Measurements from ENCODE around the gene TP73.

Gene TP73

DNA sequence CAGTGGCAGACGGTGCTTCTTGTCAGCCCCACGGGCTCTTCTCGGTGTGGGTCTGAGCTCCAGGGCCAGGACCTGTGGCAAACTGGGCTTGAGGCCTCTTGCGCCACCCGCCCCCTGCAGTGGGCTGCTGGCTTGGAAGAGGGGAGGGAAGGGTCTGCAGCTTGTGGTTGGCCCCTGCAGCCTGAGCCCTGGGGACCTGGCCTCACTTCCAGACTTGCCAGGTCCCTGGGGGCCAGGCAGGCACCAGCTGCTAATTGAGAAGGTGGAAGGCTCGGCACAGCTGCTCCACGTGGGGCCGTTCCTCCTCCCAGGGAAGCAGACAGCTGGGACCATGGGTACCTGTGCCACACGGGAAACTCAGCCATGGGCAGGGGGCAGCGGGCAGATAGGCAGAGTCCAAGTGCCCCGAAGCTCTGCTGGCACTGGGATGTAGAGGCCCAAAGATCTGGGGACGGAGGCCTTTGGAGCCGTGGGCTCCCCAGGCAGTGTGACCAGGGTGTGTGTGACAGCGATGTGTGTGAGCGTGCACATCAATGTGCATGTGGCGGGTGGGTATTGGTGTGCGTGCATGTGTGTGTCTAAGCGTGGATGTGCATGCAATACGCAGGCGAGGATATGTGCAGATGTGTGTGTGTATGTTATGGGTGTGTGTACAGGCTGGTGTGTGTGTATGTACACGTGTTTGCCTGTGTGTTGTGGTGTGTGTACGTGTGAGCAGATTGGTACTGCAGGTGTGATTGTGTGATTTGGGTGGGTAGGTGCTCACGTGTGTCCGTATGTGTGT is 39.3 kb downstream of the TP73 start:
- DNase-seq, result no peak

DNA sequence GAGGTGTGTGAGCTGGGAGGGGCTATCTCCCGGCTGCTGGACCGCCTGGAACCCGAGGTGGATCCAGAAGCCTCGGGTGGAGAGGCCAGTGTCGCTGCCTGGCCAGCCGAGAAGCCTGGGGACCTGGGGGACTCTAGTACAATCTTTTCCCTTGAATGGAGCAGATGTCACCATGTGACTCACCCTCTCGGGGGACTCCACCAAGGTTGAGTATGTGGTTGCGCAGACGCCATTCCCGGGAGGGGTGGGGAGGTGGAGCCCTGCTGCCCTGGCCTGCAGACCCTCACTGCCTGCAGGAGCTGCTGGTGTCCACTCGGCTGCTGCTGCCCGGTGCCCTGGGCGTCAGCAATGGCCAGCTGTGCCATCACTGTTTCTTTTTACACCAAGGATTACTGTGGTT is 40.3 kb downstream of the TP73 start:
- no peak for DNase-seq

DNA sequence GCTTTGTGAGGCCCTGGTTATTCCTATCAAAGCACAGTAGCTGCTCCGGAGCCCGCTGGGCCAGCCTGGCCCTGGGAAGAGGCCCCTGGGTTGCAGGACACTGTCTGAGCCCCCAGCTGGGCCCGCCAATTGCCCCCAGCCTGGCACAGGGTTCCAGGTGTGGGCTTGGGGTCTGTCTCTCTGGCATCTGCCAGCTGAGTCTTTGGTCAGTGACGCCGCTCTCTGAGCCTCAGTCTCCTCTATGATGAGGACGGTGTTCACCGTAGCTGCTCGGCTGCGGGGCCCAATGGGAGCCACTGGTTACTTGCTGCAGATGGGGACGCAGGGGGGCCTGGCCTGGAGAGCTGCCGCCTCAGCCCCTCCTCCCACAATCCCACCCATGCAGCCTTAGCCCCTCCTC is 41.0 kb downstream of the TP73 start:
- no peak for DNase-seq

DNA sequence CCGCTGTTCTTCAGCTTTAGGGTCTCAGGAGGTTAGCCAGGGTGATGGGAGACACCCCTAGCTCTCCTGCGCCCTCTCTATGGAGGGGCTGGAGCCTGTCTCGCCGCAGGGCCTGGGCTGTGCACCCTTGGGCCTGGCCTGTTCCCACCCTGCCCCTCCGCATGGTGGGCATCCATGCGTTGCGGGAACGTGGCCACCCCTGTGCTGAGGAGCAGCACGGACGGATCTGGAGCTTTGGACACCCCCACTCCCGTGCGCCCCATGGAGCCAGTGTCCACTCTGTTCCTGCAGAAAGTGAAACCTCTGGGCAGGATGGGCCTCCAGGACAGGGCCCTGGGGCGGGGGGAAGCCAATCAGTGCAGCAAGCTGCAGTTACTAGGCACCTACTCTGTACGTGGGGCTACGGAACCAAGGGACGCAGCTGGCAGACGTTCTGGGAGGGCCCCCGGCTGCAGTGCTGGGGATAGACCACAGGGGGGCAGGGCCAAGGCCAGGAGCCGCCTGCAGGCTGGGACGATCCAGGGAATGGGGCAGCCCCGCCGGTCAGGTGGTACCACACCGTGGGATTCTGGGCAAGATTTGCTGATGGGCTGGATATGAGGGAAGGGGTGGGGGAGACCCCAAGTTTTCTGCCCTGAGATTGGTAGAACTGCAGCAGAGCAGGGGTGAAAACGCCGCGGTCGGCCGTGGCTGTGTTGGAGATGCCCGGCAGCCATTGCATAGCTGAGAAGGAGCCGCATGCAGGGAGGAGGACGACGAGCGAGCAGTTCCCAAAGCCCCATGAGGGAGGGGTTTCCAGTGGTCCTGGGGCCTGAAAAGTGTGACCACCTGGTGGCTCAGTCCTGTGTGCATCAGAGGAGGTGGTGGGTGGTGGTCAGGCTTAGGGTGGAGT is 43.3 kb downstream of the TP73 start:
- peak; percentile 10 for DNase-seq

DNA sequence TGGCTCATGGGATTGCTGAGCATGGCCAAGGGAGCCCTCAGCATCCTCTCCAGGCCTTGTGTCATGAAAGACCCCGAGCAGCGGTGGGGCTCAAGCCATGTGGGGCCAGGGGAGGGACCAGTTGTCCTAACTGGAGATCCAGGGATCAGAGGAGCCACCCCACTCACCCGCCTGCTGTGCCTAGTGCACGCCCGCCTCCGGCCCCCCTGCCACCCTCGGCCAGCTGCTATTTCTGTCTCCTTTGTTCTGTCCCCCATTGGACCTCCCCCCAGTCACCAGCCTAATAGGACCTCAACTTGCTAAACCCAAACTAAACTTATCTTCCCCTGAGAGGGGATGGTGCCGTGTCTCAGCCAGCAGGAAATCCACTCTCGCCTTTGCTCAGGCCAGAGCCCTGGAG is 44.4 kb downstream of the TP73 start:
- DNase-seq, result no peak

DNA sequence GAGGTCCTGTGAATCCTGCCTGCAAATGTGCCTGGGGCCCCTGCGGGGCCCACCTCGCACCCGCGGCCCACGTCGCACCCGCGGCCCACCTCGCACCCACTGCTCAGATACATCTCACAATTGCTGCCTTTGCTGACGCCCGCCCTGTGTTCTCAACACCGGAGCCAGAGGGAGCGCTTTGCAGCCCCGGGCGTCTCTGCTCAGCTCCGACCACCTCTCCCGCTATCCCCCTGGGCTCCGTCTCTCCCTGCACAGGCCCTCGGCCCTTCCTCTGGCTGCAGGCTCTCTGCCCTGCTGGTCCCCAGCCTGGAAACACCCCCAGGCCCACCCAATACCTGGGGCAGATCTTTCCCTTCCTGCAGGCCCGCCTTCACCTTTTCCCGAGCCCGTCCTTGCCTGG is 44.8 kb downstream of the TP73 start:
- DNase-seq, result no peak

DNA sequence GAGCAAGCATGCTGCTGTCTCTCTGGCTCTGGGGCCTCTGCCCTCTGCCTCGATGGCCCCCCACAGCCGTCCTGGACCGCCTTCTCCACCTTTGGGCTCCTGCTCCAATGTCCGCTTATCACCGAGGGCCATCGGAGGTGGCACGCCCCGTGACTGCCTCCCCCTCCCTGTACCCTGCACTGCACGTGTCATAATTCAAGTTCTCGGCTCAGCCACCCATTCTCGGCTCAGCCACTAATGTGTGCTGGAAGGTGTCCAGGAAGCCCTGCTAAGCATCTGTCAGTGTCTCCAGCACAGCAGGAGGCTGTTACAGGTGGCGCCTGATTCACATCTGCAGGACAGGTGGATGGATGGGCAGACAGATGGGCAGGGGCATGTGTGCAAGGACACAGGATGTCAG is 45.5 kb downstream of the TP73 start:
- DNase-seq, result no peak

DNA sequence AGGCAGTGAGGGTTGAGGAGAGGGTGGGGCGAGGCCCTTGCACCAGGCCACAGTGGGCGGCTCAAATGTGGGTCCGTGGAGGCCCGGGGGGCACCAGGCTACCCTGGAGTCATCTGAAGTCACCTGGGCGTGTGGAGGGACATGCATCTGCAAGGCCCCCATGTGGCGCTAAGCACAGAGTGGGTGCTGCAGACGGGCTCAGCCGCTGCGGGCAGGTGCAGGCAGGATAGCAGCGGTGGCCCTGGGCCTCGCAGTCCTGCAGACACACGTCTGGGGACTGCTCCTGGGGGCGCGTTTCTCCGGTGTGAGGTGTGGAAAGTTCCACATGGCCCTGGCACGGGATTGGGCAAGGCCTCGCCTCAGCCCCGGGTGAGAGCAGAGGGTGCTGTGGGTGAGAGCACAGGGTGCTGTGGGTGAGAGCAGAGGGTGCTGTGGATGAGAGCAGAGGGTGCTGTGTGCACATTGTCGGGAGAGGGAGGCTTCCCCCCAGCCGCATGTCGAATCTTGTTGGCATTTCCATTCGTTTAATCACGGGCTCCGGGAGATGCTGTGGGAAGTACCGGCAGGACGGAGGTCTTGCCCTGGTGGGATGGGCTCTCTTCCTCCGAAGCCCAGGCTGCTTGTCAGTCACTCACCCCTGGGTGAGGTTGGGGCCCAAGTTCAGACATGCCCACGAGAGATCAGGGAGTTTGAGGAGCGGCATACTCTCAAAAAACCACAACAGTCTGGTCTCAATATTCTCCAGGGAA is 46.5 kb downstream of the TP73 start:
- no peak for DNase-seq

DNA sequence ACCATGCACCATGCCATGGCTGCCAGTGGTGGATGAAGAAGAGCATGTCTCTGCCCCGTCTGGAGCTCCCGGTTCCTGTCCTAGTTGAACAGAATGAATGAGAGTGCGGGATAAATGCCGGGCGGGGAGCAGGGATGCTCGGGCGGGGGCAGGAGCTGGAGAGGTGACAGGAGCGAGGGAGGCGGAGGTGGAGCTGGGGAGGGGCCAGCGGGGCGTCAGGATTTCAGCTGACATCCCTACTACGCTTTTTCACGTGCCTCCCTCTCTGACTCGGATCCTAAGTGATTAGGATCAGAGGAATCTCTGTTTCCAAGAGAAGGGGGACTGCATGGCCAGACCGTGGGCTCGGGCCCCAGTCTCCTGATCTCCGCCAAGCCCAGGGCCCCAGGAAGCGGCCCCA is 47.3 kb downstream of the TP73 start:
- DNase-seq, result no peak

DNA sequence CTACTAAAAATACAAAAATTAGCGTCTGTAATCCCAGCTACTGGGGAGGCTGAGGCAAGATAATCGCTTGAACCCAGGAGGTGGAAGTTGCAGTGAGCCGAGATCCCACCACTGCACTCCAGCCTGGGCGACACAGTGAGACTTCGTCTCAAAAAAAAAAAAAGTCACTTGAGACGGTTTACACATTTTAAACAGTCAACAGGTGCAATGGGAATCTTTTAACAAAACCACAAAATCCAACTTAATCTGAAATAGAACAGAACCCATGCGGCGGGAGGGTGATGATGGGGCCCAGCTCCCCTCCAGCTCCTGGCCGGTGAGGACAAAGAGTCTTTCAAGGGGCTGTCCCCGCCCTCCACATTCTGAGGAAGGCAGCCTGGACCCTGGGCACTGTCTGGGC is 48.3 kb downstream of the TP73 start:
- DNase-seq, result no peak

DNA sequence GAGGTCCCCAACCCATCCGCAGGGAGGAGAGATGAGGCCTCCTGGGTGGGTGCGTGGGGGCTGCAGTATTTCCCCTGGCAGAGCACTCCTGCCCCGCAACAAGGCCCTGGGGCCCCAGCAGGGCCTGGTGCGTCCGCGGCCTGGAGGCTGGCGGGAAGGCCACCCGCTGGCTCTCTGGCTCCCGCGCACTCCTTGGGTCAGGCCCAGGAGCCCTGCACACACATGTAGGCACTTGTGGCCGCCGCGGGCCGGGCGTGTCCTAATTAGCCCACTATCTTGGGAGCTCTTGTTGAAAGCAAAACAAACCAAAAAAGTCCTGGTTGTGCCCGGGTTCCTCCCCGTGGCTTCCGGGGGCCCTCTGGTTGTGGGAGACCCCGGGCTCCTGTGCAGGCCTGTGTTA is 50.2 kb downstream of the TP73 start:
- DNase-seq, result no peak

DNA sequence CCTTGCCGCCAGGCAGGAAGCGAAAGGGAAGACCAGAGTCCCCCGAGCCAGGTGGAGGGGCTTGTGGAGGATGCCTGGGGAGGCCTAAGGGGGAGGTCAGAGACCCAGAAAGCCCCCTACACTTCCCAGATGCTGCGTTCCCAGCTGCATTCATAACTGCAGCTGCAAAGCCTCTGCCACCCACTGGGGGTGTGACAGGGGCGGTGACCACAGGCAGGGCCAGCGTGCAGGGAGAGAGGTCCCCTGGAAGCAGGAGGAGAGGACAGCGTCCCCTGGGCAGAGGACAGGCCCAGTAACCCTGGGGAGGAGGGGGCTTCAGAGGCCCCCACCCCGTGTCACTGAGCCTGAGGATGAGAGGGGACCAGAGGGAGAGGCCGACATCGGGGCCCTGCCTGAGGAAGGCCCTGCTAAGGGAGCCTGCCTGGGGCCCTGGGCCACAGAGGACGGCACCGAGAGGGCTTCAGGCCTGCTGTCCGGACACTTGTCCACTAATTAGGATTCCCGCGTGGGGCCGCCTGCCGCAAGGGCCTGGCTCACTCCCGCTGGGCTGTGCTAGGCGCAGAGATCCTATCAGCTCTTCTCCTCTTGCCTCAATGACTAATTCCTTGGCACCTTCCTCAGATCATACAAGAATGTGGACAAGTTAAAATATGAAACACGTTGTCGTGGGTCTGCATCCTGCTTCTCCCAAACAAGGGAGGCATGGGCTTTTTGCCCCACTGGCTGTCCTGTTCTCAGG is 50.8 kb downstream of the TP73 start:
- DNase-seq, result no peak

DNA sequence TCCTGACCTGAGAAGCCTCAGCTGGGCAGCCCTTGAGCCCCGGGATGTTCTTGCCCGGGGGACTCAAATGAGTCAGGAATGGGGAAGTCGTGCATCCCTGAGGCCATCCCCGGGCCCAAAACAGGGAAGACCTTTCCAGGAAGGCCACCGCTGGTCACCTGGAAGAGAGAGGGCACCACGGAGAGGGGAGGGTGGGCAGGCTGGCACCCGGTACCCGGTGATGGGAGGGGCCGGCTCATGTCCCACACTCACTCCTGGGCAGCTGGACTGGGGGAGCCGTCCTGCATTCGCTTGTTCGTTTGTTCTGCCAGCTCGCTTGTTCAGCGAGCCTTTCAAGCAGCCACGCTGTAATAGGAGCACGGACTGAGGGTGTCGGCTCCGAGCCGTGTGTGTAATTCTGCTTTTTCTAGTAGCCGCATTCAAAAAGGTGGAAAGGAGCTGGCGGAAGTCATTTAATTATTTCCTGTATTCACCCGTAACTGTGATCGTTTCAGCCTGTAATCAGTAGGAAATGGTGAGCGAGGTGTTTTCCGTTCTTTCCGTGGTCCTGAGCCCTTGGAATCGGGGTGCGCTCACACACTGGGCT is 51.6 kb downstream of the TP73 start:
- no peak for DNase-seq

DNA sequence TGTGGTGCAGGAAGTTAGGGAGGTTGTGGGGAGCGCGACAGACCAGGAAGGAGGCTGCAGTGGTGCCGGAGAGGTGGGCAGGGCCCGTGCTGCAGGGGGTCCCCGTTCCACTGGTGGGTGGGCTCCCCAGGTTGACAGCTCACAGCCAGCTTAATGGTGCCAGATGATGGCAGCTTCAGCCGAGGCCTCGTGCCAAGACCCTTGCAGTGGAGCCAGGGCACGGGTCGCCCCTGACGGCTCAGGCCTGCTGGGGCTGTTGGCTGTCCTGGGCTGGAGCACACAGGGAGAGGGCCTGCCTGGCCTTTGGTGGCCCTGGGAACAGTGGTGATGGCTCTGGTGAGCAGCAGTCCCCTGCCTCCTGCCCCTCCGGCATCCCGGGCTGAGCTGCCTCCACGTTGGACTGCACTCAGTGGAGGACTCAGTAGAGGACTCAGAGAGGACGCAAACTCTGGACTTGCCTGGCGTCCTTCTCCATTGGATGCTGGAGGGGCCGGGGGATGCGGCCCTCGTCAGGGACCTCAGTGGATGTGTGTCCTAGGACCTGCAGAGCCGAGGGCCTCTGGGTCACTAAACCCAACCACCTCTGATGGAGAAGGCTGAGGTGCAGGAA is 53.1 kb downstream of the TP73 start:
- DNase-seq, result no peak

DNA sequence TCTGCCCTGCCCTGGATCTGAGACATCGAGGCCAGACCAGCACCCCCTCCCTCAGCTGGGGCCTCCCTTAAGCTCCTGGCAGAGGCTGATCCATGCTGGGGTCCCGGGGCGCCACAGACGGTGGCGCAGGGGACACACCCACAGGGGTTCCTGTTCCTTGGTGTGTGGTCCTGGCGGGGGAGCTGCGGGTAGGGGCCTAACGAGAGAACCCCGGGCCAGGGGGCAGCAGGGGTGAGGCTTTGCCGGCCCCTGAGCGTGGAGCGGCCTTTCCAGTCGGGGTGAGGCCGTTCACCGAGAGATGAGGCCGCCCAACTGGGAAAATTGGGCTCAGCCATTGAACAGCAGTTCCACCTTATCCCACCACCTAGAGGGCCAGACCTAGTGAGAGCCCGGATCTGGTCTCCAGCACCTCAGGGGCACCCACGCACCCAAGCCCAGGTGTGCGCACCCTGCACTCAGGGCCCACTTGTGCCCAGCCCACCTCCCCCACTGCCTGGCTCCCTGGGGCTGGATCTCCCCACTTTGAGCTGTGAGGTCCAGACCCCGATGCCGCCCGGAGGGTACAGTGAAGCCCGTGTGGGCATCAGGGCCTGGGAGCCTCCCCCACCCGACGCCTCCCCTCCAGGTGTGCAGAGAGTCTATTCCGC is 54.5 kb downstream of the TP73 start:
- DNase-seq, result no peak

DNA sequence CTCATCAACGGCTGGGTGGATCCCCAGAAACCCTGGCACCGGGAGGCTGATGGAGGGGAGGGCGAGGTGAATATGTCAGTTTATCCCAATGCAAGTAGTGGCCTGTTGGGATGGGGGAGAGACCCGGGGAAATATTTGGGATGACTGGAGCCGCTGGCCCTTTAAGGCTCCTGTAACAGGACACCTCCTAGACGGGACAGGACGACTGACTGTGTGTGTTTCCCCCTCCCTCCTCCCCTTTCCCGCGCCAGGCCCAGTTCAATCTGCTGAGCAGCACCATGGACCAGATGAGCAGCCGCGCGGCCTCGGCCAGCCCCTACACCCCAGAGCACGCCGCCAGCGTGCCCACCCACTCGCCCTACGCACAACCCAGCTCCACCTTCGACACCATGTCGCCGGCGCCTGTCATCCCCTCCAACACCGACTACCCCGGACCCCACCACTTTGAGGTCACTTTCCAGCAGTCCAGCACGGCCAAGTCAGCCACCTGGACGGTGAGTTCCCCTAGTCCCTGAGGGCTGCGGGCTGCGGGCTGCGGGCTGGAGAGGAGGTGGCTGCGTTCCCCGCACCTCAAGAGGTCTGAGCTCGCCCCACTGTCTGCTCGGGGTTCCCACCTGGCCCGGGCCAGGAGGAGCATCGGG is 55.1 kb downstream of the TP73 start:
- DNase-seq, result no peak

DNA sequence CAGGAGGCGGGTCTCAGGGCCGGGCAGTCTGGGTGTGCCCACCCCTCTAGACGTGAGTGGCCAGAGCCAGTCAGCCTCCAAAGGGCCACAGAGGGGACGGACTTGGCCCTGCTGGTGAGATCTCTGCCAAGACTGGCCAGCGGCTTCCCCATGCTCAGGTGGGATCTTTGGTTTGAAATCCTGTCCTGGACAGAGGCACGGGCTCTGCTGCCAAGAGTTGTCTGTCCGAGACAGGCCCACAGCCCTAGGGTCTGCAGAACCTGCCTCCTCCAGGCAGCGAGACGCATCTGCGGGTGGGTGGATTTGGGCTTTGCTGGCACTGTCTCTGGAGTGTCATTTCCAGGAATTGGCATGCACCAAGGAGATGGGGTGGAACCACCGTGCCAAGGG is 55.6 kb downstream of the TP73 start:
- no peak for DNase-seq

DNA sequence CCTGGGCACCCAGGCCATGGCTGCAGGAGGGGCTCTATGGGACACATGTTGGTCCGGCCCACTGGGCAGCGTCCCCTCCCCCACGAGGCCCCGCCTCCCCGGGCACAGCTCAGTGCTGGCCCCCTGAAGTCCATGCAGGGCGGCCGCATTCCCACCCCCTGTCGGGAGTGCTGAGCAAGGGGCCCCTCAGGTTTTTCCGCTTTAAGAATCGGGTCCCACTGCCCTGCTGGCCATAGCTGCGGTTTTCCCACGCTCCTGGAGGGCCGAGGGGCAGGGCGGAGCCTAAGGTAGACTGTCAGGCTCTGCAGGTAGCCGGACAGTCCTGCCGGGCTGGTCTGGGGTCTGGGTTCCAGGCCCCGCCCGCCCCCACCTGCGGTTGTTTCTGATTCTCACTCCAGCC is 56.5 kb downstream of the TP73 start:
- no peak for DNase-seq

DNA sequence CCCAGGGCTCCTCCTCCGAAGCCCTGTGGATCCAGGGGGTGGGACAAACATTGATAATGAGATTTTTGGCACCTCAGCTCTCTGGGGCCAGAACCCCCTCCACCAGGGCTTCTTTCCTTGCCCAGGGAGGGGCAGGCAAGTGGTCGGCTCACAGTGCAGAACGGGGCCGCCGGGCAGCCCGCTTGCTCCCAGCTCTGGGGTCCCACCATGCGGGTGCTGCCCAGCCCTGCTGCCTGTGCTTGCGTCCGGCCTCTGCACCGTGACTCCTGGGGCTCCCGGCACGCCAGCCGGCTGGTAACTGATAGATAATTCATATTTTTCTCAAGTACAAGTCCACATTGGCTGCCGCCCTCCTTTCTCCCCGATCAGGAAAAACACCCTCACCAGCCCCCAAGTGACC is 57.9 kb downstream of the TP73 start:
- DNase-seq, result no peak

DNA sequence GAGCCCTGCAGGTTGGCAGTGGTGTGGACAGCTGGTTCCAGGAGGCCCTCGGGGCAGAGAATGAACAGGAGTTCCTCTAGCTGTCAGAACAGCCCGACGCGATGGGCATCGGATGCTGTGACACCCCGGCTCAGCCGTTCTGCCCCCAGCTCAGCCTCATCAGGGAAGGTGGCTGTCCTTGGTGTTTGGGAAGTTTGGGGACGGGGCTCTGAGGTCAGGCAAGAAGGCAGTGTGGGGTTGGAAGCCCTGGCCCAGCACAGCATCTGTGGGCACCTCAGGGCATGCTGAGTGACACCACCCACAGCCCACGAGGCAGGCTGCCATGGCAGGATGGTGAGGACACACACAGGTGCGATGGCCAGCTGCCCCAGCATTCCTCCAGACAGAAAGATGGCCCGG is 59.1 kb downstream of the TP73 start:
- no peak for DNase-seq

All from CD4-positive, alpha-beta T cell treated with Interleukin-17A for 1 hour (primary cell).